Hepatocyte (in vitro differentiated cells): Measurements from ENCODE around the gene SMAP2.

Experiments used
- EZH2 ChIP-seq: fragments of 200-600 bp; sonication (generic); IDR thresholded peaks from 2 replicates; pipeline ENCODE4 v1.6.1; 2016; ENCODE audit warnings: antibody characterized with exemption, mild to moderate bottlenecking, borderline replicate concordance
- EZH2phosphoT487 ChIP-seq: fragments of 200-600 bp; sonication (generic); IDR thresholded peaks from one replicate; pipeline ENCODE4 v1.6.1; 2018; ENCODE audit warnings: antibody characterized with exemption, mild to moderate bottlenecking, low read depth, moderate library complexity; ENCODE audit not compliant: unreplicated experiment, severe bottlenecking
- TF ChIP-seq, protein P1 (sequence below): fragments of 200-600 bp; sonication (generic); IDR thresholded peaks from 2 replicates; pipeline ENCODE4 v1.5.1; 2016; ENCODE audit warnings: antibody characterized with exemption, mild to moderate bottlenecking; ENCODE audit not compliant: poor library complexity

DNA sequence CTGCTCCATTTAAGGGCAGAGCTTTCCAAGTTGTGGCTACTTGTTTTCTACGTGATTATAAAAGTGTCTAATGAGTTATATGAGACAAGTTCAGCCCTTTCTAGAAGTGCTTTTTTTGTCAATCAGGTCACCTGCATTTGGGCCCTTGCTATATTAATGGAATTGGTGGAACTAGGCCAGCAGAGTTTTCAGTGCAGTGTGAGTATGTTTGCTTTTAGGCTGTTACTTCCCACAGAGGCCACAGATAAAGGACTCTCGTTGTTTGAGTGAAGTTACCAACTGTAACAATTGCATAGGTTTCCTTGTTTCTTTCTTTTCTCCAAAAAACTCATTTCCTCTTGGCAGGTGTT is 10.9 kb downstream of the SMAP2 start:
- TF ChIP-seq EZH2phosphoT487 (no peak), EZH2 (no peak)
- TF ChIP-seq, protein P1, sequence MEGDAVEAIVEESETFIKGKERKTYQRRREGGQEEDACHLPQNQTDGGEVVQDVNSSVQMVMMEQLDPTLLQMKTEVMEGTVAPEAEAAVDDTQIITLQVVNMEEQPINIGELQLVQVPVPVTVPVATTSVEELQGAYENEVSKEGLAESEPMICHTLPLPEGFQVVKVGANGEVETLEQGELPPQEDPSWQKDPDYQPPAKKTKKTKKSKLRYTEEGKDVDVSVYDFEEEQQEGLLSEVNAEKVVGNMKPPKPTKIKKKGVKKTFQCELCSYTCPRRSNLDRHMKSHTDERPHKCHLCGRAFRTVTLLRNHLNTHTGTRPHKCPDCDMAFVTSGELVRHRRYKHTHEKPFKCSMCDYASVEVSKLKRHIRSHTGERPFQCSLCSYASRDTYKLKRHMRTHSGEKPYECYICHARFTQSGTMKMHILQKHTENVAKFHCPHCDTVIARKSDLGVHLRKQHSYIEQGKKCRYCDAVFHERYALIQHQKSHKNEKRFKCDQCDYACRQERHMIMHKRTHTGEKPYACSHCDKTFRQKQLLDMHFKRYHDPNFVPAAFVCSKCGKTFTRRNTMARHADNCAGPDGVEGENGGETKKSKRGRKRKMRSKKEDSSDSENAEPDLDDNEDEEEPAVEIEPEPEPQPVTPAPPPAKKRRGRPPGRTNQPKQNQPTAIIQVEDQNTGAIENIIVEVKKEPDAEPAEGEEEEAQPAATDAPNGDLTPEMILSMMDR: no peak
